AG20443 (cell line): ENCODE data around the gene USP6NL.
A peak's percentile ranks its signal among the peaks of the same experiment; 100 is the strongest.

Experiments used
- DNase-seq: peaks from one replicate; pipeline ENCODE4 v3.0.0; 2012; ENCODE audit warnings: low spot score, mixed read lengths

USP6NL gene

GRCh38 chr10:11593612-11594011 lies 17.8 kb downstream of the USP6NL start:
- no peak for DNase-seq

- DNase-seq: no peak
These were observed 21.7 kb downstream of the USP6NL start for GRCh38 chr10:11589738-11590137.

GRCh38 chr10:11588873-11589574 lies 22.4 kb downstream of the USP6NL start:
- no peak for DNase-seq

GRCh38 chr10:11587722-11588259 lies 23.7 kb downstream of the USP6NL start:
- no peak for DNase-seq

GRCh38 chr10:11586170-11586569 lies 25.3 kb downstream of the USP6NL start:
- DNase-seq: no peak

GRCh38 chr10:11581213-11581612 lies 30.2 kb downstream of the USP6NL start:
- DNase-seq: peak; percentile 8

- no peak for DNase-seq
These were observed 31.6 kb downstream of the USP6NL start for GRCh38 chr10:11579885-11580284.

GRCh38 chr10:11578802-11579255 lies 32.6 kb downstream of the USP6NL start:
- no peak for DNase-seq

- no peak for DNase-seq
These were observed 35.2 kb downstream of the USP6NL start for GRCh38 chr10:11576092-11576809.

GRCh38 chr10:11573497-11573896 lies 38.0 kb downstream of the USP6NL start:
- DNase-seq: peak; percentile 35

- no peak for DNase-seq
These were observed 40.7 kb downstream of the USP6NL start for GRCh38 chr10:11570751-11571150.

GRCh38 chr10:11569471-11569870 lies 42.0 kb downstream of the USP6NL start:
- DNase-seq: no peak

- DNase-seq: no peak
These were observed 42.9 kb downstream of the USP6NL start for GRCh38 chr10:11568578-11568977.

- DNase-seq: no peak
These were observed 46.7 kb downstream of the USP6NL start for GRCh38 chr10:11564741-11565140.

- no peak for DNase-seq
These were observed 47.5 kb downstream of the USP6NL start for GRCh38 chr10:11563936-11564335.

GRCh38 chr10:11562888-11563287 lies 48.6 kb downstream of the USP6NL start:
- DNase-seq: no peak

- DNase-seq: no peak
These were observed 51.3 kb downstream of the USP6NL start for GRCh38 chr10:11560076-11560709.

GRCh38 chr10:11557967-11558366 lies 53.5 kb downstream of the USP6NL start:
- DNase-seq: no peak

GRCh38 chr10:11557513-11557912 lies 53.9 kb downstream of the USP6NL start:
- no peak for DNase-seq

- no peak for DNase-seq
These were observed 55.9 kb downstream of the USP6NL start for GRCh38 chr10:11555556-11555955.

GRCh38 chr10:11553773-11554381 lies 57.6 kb downstream of the USP6NL start:
- DNase-seq: no peak

- DNase-seq: peak; percentile 69
These were observed 59.4 kb downstream of the USP6NL start for GRCh38 chr10:11551916-11552602.
